ENCODE results near the gene VSTM2B. TPM values are rescaled to one million over a fixed set of nuclear protein-coding genes. Genes with fewer than 3 reads are reported as not detected.

The VSTM2B gene
- polyA plus RNA-seq, 1 of the 3 experiments (the other 2 are of a cell fraction): not detected

- TF ChIP-seq SIN3A (IDR thresholded peaks at IDR 0.05; ENCODE audit: borderline replicate concordance, low read depth, low read length) (no peak), TAF1 (IDR thresholded peaks at IDR 0.05; ENCODE audit: borderline replicate concordance, low read depth, low read length) (no peak), MAX (IDR thresholded peaks at IDR 0.05; ENCODE audit: low read depth) (no peak), MXI1 (IDR thresholded peaks at IDR 0.05; ENCODE audit: low read depth, low read length) (no peak), RXRA (IDR thresholded peaks at IDR 0.05; ENCODE audit: borderline replicate concordance, low read depth) (no peak), RCOR1 (IDR thresholded peaks at IDR 0.05; ENCODE audit: low read length) (no peak), ZBTB33 (IDR thresholded peaks at IDR 0.05; ENCODE audit: borderline replicate concordance, low read depth) (no peak), GABPA (IDR thresholded peaks at IDR 0.05; ENCODE audit: low read depth) (no peak), NRF1 (IDR thresholded peaks at IDR 0.05; ENCODE audit: low read depth, low read length) (no peak), USF1 (IDR thresholded peaks at IDR 0.05; ENCODE audit: borderline replicate concordance, low read depth) (no peak), GATA2 (CRISPR knock-in tag; IDR thresholded peaks at IDR 0.05) (no peak), POLR2AphosphoS5 (IDR thresholded peaks at IDR 0.05; ENCODE audit: low read depth, low read length) (no peak)
Measured at GRCh38 chr19:29491491-29491890, 34.3 kb upstream of the VSTM2B start (continued).

- no peak for DNase-seq
- POLR2A ChIA-PET: no interaction called here
- Histone ChIP-seq H3F3A (replicated peaks; ENCODE audit: insufficient read depth) (no peaks in the 10 kb centered on the region), H3K4me1 (ENCODE audit: control insufficient read depth in 1 of 2, insufficient read depth in 2 of 2, low read depth in 1 of 2, low read length in 1 of 2) (no peaks in the 10 kb centered on the region), H3K4me2 (no peak overlapping the region), H3K9me3 (no peaks in the 10 kb centered on the region), H3K9me2 (no peaks in the 10 kb centered on the region), H3K36me3 (replicated peaks in 1 of 2; ENCODE audit: control insufficient read depth in 1 of 2, insufficient read depth in 2 of 2, low read length in 1 of 2) (no peaks in the 10 kb centered on the region), H3K9ac (no peak overlapping the region), H3K27ac (ENCODE audit: low read depth in 2 of 2, low read length in 1 of 2) (no peak overlapping the region), H3K79me2 (ENCODE audit: insufficient read depth) (no peaks in the 10 kb centered on the region), H3K4me3 (ENCODE audit: low read depth in 2 of 2, low read length in 1 of 2) (no peak overlapping the region), H2AFZ (ENCODE audit: low read depth) (no peak overlapping the region), H4K20me1 (ENCODE audit: insufficient read depth) (no peaks in the 10 kb centered on the region), H3K27me3 (ENCODE audit: insufficient read depth) (peaks cover 5% of the 10 kb centered on the region; the same call in 1 of the 2 replicates)
- TF ChIP-seq SIN3A (IDR thresholded peaks at IDR 0.05; ENCODE audit: borderline replicate concordance, low read depth, low read length): no peak
- no peak for TF ChIP-seq MAX (IDR thresholded peaks at IDR 0.05; ENCODE audit: low read depth)
- no peak for TF ChIP-seq TCF12 (IDR thresholded peaks at IDR 0.05)
- no peak for TF ChIP-seq RAD21 (IDR thresholded peaks at IDR 0.05; ENCODE audit: low read length)
- TF ChIP-seq RXRA (IDR thresholded peaks at IDR 0.05; ENCODE audit: borderline replicate concordance, low read depth): no peak
- no peak for TF ChIP-seq FOXJ3 (CRISPR knock-in tag; IDR thresholded peaks at IDR 0.05)
- no peak for TF ChIP-seq GABPA (IDR thresholded peaks at IDR 0.05; ENCODE audit: low read depth)
- no peak for TF ChIP-seq MEF2A (IDR thresholded peaks at IDR 0.05; ENCODE audit: borderline replicate concordance, low read depth)
- TF ChIP-seq NFIC (IDR thresholded peaks at IDR 0.05; ENCODE audit: borderline replicate concordance): no peak
- 6% methylated on average over 7 of the region's 7 CpGs for WGBS (ENCODE audit: low lambda C conversion rate)
- CTCF ChIA-PET: interaction anchor here (0.8 kb wide), 1 partner anchor 45 kb away, joined by 3 read pairs; no protein-coding TSS in a partner anchor
Measured at GRCh38 chr19:29491995-29492577, 33.7 kb upstream of the VSTM2B start.
